ENCODE results near the gene GPRIN1.

GPRIN1 gene

GRCh38 chr5:176633598-176633997 lies 23.6 kb upstream of the GPRIN1 start:
- H3K4me3 ChIP-seq (replicated peaks; ENCODE audit: low read depth, low read length), result no peak overlapping the region
- TF ChIP-seq, protein P1, sequence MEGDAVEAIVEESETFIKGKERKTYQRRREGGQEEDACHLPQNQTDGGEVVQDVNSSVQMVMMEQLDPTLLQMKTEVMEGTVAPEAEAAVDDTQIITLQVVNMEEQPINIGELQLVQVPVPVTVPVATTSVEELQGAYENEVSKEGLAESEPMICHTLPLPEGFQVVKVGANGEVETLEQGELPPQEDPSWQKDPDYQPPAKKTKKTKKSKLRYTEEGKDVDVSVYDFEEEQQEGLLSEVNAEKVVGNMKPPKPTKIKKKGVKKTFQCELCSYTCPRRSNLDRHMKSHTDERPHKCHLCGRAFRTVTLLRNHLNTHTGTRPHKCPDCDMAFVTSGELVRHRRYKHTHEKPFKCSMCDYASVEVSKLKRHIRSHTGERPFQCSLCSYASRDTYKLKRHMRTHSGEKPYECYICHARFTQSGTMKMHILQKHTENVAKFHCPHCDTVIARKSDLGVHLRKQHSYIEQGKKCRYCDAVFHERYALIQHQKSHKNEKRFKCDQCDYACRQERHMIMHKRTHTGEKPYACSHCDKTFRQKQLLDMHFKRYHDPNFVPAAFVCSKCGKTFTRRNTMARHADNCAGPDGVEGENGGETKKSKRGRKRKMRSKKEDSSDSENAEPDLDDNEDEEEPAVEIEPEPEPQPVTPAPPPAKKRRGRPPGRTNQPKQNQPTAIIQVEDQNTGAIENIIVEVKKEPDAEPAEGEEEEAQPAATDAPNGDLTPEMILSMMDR (IDR thresholded peaks at IDR 0.05; ENCODE audit: low read length, missing control alignments), result no peak
- DNase-seq (ENCODE audit: low read depth), result no peak

DNA sequence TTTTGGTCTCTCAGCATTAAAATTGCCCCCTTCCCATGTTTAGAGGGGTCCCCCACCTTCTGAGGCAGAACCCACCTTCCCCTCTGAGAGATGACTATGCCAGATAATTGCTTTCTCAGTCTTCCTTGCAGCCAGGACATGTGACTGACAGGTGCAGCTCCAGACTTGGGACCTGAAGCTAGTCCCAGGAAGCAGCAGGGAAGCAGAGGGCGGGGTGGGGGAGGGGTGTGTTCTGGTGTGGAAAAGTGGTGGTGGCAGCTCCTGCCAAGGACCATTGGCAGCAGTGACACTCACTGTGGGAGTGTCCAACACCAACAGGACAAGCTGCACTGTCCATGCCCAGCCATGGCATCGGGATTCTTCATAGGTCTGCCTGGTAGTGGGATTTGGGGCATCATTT lies 22.8 kb upstream of the GPRIN1 start:
- H3K4me3 ChIP-seq (replicated peaks; ENCODE audit: low read depth, low read length), result no peak overlapping the region
- DNase-seq (ENCODE audit: low read depth), result no peak
- TF ChIP-seq, protein P1 (IDR thresholded peaks at IDR 0.05; ENCODE audit: low read length, missing control alignments), result no peak

- H3K4me3 ChIP-seq (replicated peaks; ENCODE audit: low read depth, low read length), result no peak overlapping the region
- TF ChIP-seq, protein P1 (IDR thresholded peaks at IDR 0.05; ENCODE audit: low read length, missing control alignments), result no peak
- no peak for DNase-seq (ENCODE audit: low read depth)
Observed at GRCh38 chr5:176631383-176632200, 21.6 kb upstream of the GPRIN1 start.

GRCh38 chr5:176630681-176631222 lies 20.8 kb upstream of the GPRIN1 start:
- TF ChIP-seq, protein P1 (IDR thresholded peaks at IDR 0.05; ENCODE audit: low read length, missing control alignments), result no peak
- H3K4me3 ChIP-seq (replicated peaks; ENCODE audit: low read depth, low read length), result peak overlapping the region; percentile 47
- DNase-seq (ENCODE audit: low read depth), result no peak

- peak; percentile 38 for DNase-seq (ENCODE audit: low read depth)
- TF ChIP-seq, protein P1 (IDR thresholded peaks at IDR 0.05; ENCODE audit: low read length, missing control alignments), result no peak
- H3K4me3 ChIP-seq (replicated peaks; ENCODE audit: low read depth, low read length), result peak within 1 kb of the TSS; percentile 47
Observed at GRCh38 chr5:176629853-176630680, 20.1 kb upstream of the GPRIN1 start, which contains the start of the genes EIF4E1B and SNCB. Gene EIF4E1B, plus strand, starts transcription at chr5:176630675. Its CDS starts 12,113 bp downstream, at chr5:176642788. Gene SNCB, minus strand, starts transcription at chr5:176630534. Its CDS starts 880 bp downstream, at chr5:176629654.

- TF ChIP-seq, protein P1 (IDR thresholded peaks at IDR 0.05; ENCODE audit: low read length, missing control alignments), result no peak
- no peak for DNase-seq (ENCODE audit: low read depth)
- H3K4me3 ChIP-seq (replicated peaks; ENCODE audit: low read depth, low read length), result no peak overlapping the region
Observed at GRCh38 chr5:176629317-176629852, 19.4 kb upstream of the GPRIN1 start.

Data from fibroblast of pulmonary artery (primary cell).